DMS 273 (cell line): ENCODE data around the gene SLITRK1.
A peak's percentile ranks its signal among the peaks of the same experiment; 100 is the strongest.

Experiments used
- DNase-seq: peaks from one replicate; lab custom pipeline; 2025; ENCODE audit not compliant: unreplicated experiment; lab: John Stamatoyannopoulos, UW

SLITRK1 gene, protein sequence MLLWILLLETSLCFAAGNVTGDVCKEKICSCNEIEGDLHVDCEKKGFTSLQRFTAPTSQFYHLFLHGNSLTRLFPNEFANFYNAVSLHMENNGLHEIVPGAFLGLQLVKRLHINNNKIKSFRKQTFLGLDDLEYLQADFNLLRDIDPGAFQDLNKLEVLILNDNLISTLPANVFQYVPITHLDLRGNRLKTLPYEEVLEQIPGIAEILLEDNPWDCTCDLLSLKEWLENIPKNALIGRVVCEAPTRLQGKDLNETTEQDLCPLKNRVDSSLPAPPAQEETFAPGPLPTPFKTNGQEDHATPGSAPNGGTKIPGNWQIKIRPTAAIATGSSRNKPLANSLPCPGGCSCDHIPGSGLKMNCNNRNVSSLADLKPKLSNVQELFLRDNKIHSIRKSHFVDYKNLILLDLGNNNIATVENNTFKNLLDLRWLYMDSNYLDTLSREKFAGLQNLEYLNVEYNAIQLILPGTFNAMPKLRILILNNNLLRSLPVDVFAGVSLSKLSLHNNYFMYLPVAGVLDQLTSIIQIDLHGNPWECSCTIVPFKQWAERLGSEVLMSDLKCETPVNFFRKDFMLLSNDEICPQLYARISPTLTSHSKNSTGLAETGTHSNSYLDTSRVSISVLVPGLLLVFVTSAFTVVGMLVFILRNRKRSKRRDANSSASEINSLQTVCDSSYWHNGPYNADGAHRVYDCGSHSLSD

DNA sequence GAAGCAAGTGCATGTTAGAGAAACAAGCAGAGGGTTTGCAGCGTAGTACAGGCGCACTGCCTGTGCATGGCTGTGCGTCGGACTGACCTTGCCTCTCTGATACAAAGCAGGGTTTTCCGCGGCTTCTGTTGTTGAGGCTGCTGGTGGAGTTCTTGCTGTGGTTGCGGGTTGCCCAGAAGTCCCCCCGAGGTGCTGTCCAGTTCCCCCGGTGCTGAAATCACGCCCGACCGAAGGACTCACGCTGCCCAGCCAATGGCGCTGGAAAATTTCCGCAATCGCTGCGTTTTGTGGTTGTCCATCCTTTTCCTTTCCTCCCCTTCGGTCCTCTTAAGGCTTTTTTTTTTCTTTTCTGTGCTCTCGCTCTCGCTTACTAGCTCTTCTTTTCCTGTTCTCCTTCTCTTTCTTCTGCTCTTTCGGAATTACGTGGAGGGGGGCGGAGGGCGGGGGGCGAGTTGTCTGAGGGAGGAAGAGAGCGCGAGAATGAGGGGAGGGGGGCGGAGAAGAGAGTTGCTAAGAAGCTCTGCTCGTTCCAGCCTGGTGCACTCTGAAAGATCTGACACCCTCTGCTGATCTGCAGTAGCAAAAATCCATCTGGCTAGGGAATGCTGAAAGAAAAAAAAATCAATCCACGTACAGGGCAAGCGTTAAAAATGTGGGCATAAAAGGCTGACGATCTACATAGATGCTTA lies at the start of gene SLITRK1:
Gene SLITRK1 (minus strand): TSS at position 558 of the 689 bp plus-strand sequence. CDS start 967 bp downstream, outside the sequence.
- DNase-seq, result peak; percentile 77

DNA sequence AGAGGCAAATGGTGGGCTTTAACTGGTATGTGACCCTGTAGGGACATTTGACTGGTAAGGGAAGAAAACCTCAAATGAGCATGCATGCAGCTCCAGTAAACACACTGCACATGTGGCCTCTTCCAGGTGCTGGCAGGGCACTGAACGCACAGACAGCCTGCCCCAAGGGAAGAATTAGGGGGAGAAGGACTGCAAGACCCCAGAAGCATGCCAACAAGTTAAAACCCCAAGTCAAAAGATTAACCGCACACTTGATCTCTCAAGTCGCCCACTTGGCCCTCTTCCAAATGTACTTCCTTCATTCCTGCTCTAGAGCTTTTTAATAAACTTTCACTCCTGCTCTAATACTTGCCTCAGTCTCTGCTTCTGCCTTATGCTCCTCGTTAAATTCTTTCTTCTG lies 46.9 kb upstream of the SLITRK1 start:
- DNase-seq, result peak; percentile 1

DNA sequence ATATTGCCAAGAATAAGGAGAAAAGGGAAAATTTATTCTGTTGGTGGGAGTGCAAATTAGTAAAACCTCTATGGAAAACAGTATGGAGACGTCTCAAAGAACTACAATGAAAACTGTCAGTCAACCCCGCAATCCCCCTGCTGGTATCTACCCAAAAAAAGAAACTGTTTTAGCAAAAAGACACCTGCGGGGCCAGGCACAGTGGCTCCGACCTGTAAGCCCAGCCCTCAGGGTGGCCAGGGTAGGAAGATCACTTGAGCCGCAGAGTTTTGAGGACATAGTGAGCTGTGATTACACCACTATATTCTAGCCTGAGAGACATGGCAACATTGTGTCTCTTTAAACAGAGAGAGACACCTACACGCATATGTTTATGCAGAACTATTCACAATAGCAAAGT lies 37.5 kb upstream of the SLITRK1 start:
- no peak for DNase-seq

DNA sequence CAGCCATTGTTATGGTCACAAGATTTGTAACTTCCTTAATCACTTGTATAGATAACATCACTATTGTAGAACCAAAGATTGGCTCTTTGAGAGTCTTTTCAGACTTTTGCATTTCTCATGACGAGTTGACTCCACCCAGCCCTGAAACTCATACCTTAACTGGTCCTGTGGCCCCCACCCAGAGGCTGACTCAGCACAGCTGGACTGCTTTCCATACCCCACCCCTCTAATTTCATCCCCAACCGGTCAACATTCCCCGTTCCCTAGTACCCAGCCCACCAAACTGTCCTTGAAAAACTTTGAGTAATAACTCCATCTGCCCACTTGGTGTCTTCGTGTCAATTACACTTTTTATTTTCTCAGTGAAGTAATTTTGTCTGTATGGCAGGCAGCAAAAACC lies 32.1 kb upstream of the SLITRK1 start:
- DNase-seq, result no peak

DNA sequence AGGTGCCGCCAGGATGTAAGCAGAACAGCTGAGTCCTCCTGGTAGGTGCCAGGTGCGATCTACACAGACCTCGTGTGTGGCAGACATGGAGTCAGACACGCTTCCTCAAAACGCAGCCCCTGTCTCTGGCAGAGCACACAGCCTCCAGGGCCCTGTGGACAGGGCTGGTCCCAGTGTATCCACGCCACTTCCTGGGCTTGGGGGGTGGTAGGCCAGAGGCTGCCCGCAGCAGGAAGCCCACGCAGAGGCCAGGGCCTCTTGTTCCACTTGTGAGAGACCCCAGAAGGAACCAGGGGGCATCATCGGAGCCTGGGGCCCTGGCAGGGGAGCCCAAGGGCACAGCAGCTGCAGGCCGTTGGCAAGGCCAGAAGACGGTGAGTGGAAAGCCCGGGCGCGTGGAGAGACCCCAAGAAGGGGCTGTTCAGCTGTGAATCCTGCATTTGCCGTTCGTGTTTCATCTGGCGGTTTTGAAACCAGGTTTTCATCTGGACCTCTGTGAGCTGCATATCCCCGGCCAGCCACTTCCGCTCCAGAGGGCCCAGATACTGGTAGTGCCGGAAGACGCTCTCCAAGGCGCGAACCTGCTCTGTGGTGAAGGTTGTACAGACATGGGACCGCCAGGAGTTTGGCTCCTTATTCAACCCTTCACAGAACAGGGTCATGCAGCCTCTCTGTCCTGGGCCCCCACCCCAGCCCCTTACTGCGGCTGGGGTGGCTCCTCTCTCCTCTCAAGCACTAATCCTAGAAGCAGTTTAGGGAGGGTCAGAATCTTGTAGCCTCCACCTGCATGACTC lies 25.1 kb upstream of the SLITRK1 start:
- no peak for DNase-seq

DNA sequence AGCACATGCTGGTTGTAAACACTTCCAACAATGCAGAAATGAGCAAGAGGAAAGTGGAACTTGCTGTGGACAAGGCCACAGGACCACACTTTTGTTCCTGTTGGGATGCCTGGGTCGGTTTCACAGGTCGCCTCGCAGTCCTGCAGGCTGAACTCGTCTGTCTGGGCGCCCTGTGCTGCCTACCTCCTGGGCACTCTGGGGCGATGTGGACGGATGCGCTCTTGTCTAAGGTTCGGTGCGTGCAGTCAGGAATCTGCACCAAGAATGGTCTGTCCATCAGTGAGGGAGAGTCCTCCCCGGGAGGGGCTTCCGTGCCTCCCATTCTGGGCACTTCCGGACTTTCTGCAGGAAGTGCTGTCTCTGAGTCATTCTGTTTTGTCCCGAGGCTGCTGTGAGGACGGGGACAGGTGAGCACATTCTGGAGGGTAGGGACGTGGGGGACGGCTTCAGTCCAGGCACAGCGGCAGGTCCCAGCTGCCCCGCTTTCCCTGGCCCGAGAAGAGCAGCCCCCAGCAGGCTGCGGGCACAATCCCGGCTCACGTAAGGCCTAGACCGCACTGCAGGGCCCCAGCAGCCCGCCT lies 24.1 kb upstream of the SLITRK1 start:
- no peak for DNase-seq

DNA sequence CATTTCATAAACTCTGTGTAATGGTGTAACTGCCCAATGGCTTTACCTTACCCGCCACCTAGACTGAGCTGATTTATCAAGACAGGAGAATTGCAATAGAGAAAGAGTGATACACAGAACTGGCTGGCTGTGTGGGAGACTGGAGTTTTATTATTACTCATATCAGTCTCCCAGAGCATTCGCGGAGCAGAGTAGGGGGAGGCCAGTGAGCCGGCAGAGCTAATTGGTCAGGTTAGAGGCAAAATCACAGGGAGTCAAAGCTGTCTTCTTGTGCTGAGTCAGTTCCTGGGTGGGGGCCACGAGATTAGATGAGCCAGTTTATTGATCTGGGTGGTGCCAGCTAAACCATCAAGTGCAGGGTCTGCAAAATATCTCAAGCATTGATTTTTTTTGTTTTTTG lies 23.4 kb upstream of the SLITRK1 start:
- DNase-seq, result no peak

DNA sequence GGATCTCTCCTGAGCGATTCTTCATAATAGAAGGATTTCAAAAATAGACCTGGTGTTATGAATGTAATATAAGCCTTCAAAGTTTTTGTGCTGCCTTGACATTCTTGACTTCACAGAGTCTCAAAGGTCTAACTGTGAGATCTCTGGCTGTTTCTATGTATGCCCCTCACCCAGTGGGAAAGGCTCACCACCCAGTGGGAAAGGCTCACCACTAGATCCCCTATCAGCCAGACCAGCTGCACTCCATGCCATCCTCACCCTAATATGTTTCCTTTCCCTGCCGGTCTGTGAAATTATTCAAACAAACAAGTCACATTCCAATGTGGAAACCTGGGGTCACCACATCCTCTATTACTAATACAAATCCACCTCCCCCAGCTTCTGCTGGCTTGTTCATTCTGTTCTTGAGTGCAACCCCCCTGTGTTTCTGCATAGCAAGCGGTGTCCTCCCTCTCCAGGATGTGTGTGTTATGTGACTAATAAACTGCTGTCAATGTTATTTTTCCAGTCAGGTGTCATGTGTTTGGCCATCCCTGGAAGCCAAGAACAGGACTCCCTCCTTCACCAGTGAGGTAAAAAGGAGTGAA lies 13.8 kb upstream of the SLITRK1 start:
- no peak for DNase-seq

DNA sequence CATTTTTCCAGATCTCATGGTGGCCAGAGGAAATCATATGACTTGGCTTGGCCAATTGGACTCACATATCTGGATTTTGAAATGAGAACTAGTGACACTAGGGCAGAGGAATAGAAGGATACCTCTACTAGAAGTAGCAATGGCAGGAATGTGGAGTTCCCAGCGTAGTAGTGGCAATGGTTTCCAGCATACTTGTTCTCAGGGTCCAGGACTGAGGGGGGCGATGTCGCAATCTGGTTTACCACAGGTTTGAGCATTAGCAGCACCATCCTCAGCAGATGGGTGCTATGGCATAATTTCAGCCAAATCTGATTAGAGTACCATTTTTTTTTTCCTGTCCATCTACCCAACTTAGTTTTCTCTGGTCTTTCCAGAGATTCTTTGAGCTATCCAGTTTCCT lies 8.1 kb upstream of the SLITRK1 start:
- DNase-seq, result no peak

DNA sequence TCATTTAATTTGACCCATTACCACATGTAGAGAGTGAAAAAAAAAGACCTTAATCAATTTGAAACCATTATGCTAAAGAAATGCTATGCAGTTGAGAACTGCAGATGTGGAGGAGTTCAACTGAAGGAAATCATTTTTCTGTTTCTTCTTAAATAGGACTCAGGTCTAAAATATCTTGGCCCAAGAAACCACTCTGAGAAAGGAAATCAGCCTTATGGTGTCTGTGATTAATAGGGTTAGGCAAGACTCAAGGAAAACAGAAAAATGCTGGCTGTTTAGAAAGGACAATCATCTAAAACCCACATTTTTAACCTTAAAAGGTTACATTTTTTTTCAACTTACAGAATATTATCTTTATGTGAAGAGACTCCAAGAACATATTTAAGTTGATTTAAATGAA lies 1.9 kb upstream of the SLITRK1 start:
- DNase-seq, result no peak

DNA sequence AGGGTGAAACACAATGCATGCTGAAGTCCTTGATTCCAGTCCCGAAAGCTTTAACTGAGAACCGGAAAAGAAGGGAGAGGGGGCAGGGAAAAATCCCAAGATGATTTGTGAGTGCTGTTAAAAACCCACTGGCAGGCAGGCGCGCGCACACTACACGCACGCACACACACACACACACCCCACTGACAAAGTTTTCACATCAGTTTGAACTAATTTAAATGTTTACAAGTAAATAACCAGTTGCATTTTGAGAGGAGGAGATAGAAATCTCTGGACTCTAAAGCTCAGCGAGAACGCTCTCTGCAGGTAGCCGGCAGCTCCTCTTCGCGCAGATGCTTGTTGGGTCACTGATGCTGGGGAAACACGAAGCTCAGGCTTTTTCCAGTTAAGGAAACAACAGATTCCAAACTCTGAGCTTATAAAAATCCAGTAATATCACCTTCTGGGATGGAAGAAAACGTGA lies 818 bp upstream of the SLITRK1 start:
- no peak for DNase-seq

DNA sequence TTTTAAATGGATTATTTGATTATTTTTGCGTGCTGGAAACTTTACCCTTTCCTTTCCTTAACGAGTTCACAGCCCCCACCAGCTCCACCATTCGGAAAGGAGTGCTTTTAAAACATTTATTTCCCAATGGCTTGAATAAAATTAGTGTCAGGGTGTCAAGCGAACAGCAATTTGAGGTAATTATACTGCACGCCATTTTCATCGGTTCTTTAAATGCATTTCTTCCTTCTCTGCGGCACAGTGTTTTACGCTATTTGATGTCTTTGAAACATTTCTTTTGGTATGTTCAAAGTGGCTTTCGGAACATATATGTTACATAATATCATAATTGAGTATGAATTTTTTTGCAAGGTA lies 309 bp upstream of the SLITRK1 start:
- DNase-seq, result no peak

DNA sequence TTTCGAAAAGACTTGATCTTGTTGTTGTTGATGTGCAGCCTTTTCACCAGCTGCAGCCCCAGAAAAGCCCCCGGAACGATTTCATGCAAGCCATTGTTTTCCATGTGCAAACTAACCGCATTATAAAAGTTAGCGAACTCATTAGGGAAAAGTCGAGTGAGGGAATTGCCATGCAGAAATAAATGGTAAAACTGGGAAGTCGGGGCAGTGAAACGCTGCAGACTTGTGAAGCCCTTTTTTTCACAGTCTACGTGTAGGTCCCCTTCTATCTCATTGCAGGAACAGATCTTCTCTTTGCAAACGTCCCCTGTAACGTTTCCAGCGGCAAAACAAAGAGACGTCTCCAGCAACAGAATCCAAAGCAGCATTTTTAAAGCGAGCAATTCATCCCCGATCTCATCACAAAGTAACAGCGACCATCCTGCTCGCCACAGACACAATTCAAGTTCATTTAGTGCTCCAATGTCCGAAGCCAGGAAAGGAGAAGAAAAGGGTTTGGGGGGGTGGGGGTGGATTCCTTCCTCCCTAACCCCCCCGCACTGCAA lies 1.1 kb downstream of the SLITRK1 start:
- peak; percentile 13 for DNase-seq

DNA sequence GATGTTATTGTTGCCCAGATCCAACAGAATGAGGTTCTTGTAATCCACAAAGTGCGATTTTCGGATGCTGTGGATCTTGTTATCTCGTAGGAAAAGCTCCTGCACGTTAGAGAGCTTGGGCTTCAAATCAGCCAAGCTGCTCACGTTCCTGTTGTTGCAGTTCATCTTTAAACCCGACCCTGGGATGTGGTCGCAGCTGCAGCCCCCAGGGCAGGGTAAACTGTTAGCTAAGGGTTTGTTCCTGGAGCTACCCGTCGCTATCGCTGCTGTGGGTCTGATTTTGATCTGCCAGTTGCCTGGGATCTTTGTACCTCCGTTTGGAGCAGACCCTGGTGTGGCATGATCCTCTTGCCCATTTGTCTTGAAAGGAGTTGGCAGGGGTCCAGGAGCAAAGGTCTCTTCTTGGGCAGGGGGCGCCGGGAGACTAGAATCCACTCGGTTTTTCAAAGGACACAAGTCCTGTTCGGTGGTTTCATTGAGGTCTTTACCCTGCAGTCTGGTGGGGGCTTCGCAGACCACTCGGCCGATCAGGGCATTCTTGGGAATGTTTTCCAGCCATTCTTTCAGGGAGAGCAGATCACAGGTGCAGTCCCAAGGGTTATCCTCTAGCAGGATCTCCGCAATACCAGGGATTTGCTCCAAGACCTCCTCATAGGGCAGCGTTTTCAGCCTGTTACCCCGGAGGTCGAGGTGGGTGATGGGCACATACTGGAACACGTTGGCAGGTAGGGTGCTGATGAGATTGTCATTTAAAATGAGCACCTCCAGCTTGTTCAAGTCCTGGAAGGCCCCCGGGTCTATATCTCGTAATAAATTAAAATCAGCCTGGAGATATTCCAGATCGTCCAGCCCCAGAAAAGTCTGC lies 1.8 kb downstream of the SLITRK1 start:
- DNase-seq, result peak; percentile 3

DNA sequence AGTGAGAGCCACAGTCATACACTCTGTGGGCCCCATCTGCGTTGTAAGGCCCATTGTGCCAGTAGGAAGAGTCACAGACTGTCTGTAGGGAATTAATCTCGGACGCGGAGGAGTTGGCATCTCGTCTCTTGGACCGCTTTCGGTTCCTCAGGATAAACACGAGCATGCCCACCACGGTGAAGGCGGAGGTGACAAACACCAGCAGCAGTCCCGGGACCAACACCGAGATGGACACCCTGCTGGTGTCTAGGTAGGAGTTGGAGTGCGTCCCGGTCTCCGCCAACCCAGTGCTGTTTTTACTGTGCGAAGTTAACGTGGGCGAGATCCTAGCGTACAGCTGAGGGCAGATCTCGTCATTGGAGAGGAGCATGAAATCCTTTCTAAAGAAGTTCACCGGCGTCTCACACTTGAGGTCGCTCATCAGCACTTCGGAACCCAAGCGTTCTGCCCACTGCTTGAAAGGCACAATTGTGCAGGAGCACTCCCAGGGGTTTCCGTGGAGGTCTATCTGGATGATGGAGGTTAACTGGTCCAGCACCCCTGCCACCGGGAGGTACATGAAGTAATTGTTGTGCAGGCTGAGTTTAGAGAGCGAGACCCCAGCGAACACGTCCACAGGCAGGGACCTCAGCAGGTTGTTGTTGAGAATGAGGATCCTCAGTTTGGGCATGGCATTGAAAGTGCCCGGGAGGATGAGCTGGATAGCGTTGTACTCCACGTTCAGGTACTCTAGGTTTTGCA lies 2.7 kb downstream of the SLITRK1 start:
- DNase-seq, result no peak

DNA sequence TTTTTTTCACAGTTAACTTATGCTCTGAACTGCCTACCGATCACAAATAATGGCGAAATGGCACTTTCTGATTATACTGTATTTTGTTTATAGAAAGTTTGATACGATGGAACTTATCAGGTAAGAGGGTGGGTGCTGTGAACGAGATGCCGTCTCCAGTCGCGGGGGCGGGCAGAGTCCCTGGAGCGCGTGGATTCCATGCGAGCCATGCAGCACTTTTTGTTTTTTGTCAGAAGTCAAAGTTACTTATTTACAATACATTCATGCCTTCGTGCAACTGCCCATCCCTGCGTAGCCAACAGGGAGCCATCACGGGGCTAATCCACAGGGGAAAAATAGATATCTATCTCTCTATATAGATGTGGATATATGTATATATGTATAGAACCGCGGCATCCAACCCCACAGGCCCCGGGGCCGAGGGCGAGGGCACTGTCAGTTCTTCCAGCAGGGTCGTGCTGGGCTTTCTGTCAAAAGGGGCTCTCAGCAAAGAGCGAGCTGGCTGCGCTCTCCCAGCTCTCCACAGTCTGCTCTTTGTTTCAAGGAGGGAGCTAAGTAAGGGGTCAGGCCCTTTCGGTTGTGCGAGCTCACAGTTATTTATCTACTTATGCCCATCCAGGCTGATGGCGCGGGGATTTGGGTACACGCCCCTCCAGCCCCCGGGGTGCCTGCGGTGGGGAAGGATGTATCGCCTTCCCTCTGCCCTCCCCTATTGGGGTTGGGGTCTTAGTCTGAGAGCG lies 3.4 kb downstream of the SLITRK1 start:
- DNase-seq, result no peak

DNA sequence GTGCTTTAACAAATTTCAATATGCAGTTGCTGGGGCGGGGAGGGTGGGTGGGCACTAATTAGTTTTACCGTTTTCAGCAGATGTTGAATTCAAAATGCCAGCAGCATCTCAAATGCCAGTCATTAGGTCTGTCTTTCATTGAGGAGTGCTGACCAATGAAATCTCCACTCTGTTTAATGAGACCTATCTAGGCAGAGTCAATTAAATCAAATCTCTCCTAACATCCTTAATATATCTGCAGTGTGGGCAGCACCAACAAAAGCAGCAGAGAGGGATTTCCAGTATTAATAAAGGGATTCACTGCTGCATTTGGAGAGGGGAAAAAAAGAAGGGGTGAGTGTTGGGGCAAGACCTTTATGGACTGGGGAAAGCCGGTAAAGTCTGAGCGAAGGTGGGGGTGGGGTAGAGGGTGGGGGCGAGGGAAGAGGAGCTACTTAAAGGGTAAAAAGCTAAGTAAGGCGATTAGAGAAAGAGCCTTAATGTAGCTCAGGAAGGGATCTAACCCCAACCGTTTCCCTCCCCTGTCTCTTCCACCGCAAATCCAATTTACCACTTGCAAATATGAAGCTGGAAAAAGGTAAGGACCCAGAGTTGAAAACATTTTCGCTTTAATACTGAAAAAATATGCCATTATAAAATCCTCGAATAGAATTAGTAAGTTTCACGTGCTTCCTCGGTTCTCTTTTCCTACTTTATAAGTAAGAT lies 4.5 kb downstream of the SLITRK1 start:
- DNase-seq, result no peak
